Activated CD8-positive, alpha-beta memory T cell treated with anti-CD3 and anti-CD28 coated beads for 48 hours (primary cell): Measurements from ENCODE around the gene TTLL8.

Experiments used
- DNase-seq, 3 experiments: peaks; one replicate each; pipeline ENCODE4 v3.0.0-alpha.2; 2020; ENCODE audit warnings: low read depth in 2 of 3, low spot score in 2 of 3

TTLL8 gene

DNA sequence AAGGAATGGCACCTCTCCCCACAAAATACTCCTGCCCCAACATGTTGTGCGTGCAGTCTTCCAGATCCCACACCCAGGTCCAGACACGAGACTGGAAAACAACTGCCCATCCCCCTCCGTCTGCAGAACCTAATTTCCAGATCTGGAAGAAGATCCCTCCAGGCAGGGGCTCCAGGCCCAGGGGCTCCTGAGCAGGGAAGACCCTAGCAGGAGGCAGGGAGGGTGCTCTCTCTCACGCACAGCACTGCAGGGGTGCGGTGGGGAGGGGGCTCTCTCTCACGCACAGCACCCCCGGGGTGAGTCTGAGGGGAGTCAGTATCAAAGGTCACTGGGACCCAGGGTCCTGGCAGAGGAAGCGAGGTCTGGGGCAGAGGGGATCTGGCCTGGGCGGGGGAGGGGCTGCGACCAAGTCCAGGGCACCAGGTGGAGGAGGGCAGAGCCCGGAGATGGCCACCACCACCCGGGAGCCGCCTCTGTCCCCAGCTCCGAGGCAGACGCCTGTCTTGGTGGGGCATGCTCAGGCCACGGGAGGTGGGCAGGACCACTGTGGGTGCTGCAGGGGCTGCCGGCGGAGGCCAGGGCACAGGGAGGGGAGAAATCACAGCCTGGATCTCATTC, 25.5 kb upstream of the TTLL8 start:
- no peak for DNase-seq

- no peak for DNase-seq
Measured at GRCh38 chr22:50082961-50083461, 24.9 kb upstream of the TTLL8 start.

DNA sequence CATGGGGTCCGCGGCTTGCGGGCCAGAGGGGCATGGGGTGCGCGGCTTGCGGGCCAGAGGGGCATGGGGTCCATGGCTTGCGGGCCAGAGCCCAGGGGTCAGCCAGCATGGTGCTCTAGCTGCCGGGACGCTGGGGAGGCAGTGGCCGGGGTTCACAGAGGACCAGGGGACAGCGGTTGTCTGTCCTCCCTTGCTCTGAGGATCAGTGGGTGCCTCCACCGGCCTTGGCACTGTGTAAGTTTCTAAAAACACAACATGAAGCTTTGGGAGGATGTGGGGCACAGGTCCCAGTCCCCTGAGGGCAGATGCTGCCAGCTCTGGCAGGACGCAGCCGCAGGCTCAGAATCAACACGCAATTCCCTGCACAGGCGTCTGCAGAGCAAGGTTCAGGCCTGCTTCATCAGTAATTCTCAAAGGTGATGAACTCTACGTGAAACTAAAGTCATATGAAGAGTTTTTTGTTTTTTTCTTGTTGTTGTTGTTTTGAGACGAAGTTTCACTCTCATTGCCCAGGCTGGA, 24.2 kb upstream of the TTLL8 start:
- DNase-seq = no peak

GRCh38 chr22:50081426-50082196, 23.5 kb upstream of the TTLL8 start:
- no peak for DNase-seq

DNA sequence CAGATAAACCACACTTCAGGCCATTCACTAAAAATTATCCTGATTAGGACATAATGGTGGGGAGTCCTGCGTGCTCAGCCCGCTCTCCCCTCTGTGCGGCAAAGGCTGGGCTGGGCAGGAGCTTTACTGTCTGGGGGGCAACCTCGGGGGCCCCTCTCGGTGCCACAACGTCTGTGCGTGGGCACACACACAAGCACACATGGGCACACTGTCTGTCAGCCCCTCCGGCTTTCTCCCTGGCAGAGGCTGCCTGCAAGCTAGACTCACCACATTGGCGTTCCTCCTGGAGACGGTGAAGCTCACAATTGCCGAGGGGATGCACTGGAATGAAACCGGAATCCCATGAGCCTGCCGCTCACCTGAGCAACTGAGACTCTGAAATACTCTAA, 22.0 kb upstream of the TTLL8 start:
- no peak for DNase-seq

DNA sequence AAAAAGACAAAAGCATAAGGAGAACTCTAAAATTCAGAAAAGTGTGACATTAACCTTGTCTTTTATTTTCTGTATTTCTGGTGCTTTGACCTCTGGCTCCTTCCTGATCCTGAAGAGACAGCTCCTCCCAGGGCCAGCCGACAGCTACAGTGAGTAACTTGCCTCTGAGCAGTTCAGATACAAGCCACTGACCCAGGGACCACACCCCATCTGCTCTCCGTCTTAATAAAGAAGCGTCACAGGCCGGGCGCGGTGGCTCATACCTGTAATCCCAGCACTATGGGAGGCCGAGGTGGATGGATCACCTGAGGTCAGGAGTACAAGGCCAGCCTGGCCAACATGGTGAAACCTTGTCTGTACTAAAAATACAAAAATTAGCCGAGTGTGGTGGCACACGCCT, 20.7 kb upstream of the TTLL8 start:
- no peak for DNase-seq

DNA sequence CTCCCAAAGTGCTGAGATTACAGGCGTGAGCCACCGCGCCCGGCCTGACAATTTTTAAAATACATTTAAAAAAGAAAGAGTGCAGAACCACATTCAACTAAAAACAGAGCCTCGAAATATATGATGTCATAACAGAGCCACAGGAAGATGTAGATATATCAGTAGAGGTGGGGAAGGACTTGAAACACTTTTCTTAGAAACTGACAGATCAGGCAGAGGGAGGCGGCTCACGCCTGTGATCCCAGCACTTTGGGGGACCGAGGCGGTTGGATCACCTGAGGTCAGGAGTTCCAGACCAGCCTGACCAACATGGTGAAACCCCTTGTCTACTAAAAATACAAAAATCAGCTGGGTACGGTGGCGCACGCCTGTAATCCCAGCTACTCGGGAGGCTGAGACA, 20.1 kb upstream of the TTLL8 start:
- no peak for DNase-seq

DNA sequence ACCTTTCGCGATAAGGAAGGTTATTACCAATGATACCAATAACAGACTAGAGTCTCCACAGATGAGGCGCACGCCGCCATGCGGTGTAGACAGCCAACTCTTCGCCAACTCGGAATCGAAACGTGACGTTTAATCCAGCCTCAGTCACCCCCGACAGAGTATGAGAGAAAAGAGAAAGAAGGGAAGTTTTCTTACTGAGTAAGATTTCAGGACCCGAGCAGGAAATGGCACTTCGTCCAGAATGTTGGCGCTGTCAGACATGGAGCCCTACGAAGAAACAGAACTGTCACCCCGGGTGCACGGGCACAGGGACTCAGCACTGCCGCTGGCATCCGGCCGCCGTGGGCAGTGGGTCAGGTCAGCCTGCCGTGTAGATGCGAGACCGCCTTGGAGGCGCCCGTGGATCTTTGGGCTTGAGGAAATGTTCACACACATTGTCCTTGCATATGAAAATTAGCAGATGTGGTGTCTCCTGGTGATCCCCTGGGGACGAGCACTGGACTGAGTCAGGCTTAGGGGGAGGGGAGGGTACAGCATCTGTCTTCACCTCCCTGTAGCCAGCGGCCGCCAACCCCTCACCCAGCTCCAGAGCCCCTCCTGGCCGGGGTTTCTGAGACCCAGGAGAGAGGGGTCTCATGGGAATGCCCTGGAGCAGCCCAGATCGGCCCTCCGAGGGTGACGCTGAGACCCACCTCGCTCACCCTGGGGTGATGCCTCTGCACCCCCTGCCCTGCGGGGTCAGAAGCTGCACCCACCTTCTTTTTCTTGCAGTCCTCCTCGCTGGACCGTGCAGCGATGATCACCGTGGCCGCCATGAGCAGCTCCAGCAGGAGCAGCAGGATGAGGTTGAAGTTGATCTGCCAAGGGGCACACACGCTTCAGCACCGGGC, 18.8 kb upstream of the TTLL8 start:
- no peak for DNase-seq

GRCh38 chr22:50074551-50075530, 16.7 kb upstream of the TTLL8 start:
- DNase-seq = no peak

GRCh38 chr22:50074056-50074455, 16.0 kb upstream of the TTLL8 start:
- DNase-seq = no peak

- DNase-seq = no peak
Measured at GRCh38 chr22:50072714-50073538, 14.8 kb upstream of the TTLL8 start.

GRCh38 chr22:50072167-50072555, 14.1 kb upstream of the TTLL8 start:
- no peak for DNase-seq

DNA sequence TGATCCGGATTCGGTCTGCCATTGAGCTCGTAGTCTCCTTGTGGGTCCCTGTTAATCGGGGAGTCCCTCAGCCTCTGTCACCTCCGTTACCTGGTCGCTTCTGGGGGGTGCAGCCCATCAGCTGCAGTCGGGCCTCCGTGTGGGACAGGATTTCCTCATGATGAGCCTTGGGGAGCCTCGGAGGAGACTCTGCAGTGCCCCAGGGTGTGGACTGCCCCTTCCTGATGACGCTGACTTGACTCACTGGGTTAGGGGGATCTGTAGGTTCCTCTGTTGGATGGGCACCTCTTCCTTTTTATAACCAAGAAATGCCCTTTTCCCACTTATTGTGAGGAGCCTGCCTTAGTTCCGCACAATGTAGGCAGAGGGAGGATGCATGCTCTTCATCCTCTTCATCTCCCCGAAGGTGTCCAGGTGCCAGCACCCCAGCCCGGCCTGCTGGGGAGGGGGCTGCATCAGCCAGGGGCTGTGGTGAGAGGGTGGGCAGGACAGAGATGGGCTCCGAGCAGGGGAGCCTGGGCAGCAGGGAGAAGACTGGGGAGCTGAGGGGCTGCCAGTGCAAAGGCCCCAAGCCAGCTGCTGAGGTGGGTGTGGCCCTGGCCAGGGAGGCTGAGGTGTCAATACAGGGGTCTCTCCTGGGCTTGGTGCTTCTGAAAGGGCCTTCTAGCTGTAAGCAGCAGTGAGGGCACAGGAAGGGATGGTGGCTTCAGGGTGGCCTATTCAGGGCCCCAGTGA, 13.5 kb upstream of the TTLL8 start:
- no peak for DNase-seq

GRCh38 chr22:50070366-50070765, 12.3 kb upstream of the TTLL8 start:
- DNase-seq = no peak

DNA sequence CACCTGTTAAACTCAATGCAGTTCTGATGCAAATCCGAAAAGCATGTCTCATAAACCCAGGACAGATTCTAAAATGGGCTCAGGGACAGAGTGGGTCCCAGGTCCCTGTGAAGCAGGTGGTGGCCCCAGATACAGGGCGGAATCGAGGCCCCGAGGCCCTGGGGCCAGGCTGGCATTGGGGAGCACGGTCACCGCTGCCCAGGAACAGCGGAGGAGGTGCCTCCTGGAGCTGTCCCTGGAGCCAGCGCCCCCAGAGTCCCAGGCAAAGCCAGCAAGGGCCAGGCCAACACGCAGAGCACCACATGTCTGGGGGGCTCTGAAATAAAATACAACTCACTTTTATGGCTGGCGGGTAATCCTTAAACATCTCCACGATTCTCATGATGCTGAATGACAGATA, 10.0 kb upstream of the TTLL8 start:
- no peak for DNase-seq

DNA sequence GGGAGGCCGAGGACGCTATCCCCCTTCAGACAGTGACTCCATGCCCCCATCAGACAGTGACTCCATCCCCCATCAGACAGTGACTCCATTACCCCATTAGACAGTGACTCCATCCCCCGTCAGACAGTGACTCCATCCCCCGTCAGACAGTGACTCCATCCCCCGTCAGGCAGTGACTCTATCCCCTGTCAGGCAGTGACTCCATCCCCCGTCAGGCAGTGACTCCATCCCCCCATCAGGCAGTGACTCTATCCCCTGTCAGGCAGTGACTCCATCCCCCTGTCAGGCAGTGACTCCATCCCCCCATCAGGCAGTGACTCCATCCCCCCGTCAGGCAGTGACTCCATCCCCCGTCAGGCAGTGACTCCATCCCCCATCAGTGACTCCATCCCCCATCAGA, 9.1 kb upstream of the TTLL8 start:
- no peak for DNase-seq

DNA sequence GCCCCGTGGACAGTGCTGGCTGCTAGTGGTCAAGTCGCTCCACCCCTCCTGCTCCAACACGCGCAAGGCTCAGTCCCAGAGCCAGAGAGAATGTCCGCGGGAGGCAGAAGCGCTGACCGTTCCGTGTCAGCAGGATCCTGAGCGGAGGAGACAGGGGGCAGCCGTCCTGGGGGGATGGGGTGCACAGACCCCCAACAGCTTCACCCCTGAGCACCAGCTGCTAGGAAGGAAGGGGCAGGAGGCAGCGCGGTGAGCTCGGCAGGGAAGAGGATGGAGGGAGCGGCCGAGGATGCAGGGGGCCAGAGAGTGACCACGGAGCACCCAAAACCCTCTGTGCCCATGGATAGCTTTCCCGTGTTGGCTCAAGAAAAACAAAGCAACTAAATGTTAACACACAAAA, 6.4 kb upstream of the TTLL8 start:
- no peak for DNase-seq

- DNase-seq = no peak
Measured at GRCh38 chr22:50063589-50064393, 5.7 kb upstream of the TTLL8 start.
